K562 (cell line): ENCODE data around the gene GPR176. TPM values are rescaled to one million over a fixed set of nuclear protein-coding genes. Genes with fewer than 3 reads are reported as not detected.

ENCODE experiments used
- CREB3 ChIP-seq: fragments of 450-650 bp; conservative IDR thresholded peaks from 2 replicates; pipeline ENCODE4 v1.6.1; 2016; ENCODE audit warnings: missing genetic modification characterization, low read depth, mild to moderate bottlenecking, missing compliant biosample characterization, moderate library complexity
- FOSL1 ChIP-seq: fragments of 200-800 bp; sonication (Bioruptor generic); conservative IDR thresholded peaks from 2 replicates; pipeline ENCODE4 v1.6.1; 2016; ENCODE audit warnings: missing genetic modification characterization, missing compliant biosample characterization
- HDAC1 ChIP-seq, 2 experiments: fragments of 450-650 bp; IDR thresholded peaks; 2 replicates each; pipeline ENCODE4 v1.6.1; 2016 to 2017; ENCODE audit warnings: inconsistent platforms in 1 of 2, mild to moderate bottlenecking in 1 of 2, moderate library complexity in 1 of 2
- MAFG ChIP-seq: fragments of 450-650 bp; conservative IDR thresholded peaks from 2 replicates; pipeline ENCODE4 v1.6.1; 2016; ENCODE audit warnings: missing genetic modification characterization, missing compliant biosample characterization
- NR2F6 ChIP-seq: fragments of 450-650 bp; formaldehyde crosslinking; IDR thresholded peaks from 2 replicates; pipeline ENCODE4 v1.4.0; 2020; ENCODE audit warnings: mild to moderate bottlenecking
- SMAD2 ChIP-seq: fragments of 150-350 bp; IDR thresholded peaks from 2 replicates; pipeline ENCODE4 v1.6.1; 2014; ENCODE audit warnings: low read depth, mild to moderate bottlenecking, low read length
- TCF3 ChIP-seq: sonication (generic); formaldehyde crosslinking; IDR thresholded peaks from 2 replicates; pipeline ENCODE4 v1.4.0; 2020; ENCODE audit warnings: mild to moderate bottlenecking, missing genetic modification reagents
- ZFP1 ChIP-seq: fragments of 450-650 bp; formaldehyde crosslinking; IDR thresholded peaks from 2 replicates; pipeline ENCODE4 v1.4.0; 2020; ENCODE audit warnings: mild to moderate bottlenecking, mixed read lengths
- ZNF75A ChIP-seq: fragments of 450-650 bp; formaldehyde crosslinking; IDR thresholded peaks from 2 replicates; pipeline ENCODE4 v1.4.0; 2020; ENCODE audit warnings: mild to moderate bottlenecking
- polyA plus RNA-seq, 8 experiments: library from polyadenylated mRNA; depleted of rRNA in 4 of 8; stranded (reverse) in 5 of 8; unstranded in 3 of 8; fragments of >200 nt; fragmentation: Nextera tagmentation in 2 of 8; fragmentation: Illumina TruSeq in 1 of 8; extraction: Ambion mirVana in 2 of 8; extraction: Trizol in 1 of 8; gene quantifications; 2 replicates each; pipeline versions ENCODE4 v1.2.1 to v1.2.3, GENCODE V29; 2011 to 2014; ENCODE audit warnings: inconsistent platforms in 1 of 8, missing spikeins in 1 of 8
- total RNA-seq, 7 experiments: library from RNA; depleted of rRNA in 6 of 7; stranded (reverse); fragments of >200 nt in 6 of 7; fragmentation: Illumina TruSeq in 2 of 7; extraction: Trizol in 2 of 7; gene quantifications; 2 replicates each; pipeline versions ENCODE4 v1.2.1 to v1.2.3, GENCODE V29; 2011 to 2021; ENCODE audit warnings: low replicate concordance in 1 of 7
- TF ChIP-seq, protein P1 (sequence below), 2 experiments: fragments of 450-650 bp in 1 of 2; IDR thresholded peaks; 2 replicates each; pipeline ENCODE4 v1.6.1; 2011 to 2017; ENCODE audit warnings: low read depth in 2 of 2, antibody characterized with exemption in 1 of 2, borderline replicate concordance in 1 of 2, low read length in 1 of 2, mild to moderate bottlenecking in 1 of 2, mixed read lengths in 1 of 2; ENCODE audit not compliant: control insufficient read depth in 1 of 2
- TF ChIP-seq, protein P2 (sequence below): sonication (generic); formaldehyde crosslinking; IDR thresholded peaks from 2 replicates; pipeline ENCODE4 v1.8.0; 2022; ENCODE audit warnings: mild to moderate bottlenecking, low read depth, missing genetic modification reagents
- TF ChIP-seq, protein P3 (sequence below): sonication (generic); formaldehyde crosslinking; IDR thresholded peaks from 2 replicates; pipeline ENCODE4 v1.8.0; 2023; ENCODE audit warnings: mild to moderate bottlenecking, missing genetic modification reagents

GPR176 gene
- total and polyA plus RNA-seq, 9 of the 15 experiments (the other 6 are each of a cell fraction or from before 2014, with no cell fraction given) = 0.03 to 1.2 (median 0.76) TPM

DNA sequence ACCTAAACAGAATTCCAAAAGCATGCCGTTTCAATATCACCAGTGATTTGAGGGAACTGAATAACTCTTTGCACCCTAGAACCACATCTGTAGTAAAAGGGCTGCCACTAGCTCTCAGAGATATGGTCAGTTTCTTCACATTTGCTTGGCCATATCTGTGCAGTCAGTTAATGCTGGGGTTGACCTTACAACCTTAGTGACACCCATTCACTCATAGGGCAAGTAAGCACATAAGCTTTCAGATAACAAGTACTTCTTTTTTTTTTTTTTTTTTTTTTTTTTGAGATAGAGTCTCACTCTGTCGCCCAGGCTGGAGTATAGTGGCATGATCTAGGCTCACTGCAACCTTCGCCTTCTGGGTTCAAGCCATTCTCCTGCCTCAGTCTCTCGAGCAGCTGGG lies 117.0 kb downstream of the GPR176 start (continued):
- TF ChIP-seq, protein P1, sequence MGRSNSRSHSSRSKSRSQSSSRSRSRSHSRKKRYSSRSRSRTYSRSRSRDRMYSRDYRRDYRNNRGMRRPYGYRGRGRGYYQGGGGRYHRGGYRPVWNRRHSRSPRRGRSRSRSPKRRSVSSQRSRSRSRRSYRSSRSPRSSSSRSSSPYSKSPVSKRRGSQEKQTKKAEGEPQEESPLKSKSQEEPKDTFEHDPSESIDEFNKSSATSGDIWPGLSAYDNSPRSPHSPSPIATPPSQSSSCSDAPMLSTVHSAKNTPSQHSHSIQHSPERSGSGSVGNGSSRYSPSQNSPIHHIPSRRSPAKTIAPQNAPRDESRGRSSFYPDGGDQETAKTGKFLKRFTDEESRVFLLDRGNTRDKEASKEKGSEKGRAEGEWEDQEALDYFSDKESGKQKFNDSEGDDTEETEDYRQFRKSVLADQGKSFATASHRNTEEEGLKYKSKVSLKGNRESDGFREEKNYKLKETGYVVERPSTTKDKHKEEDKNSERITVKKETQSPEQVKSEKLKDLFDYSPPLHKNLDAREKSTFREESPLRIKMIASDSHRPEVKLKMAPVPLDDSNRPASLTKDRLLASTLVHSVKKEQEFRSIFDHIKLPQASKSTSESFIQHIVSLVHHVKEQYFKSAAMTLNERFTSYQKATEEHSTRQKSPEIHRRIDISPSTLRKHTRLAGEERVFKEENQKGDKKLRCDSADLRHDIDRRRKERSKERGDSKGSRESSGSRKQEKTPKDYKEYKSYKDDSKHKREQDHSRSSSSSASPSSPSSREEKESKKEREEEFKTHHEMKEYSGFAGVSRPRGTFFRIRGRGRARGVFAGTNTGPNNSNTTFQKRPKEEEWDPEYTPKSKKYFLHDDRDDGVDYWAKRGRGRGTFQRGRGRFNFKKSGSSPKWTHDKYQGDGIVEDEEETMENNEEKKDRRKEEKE (IDR thresholded peaks at IDR 0.05; ENCODE audit: borderline replicate concordance in 1 of 2, control insufficient read depth in 1 of 2, low read depth in 2 of 2, low read length in 1 of 2) = no peak
- TF ChIP-seq CREB3 (no peak), NR2F6 (CRISPR knock-in tag) (0 out of 2 replicates have a peak, but pooled peaks have one; percentile 17), HDAC1 (IDR thresholded peaks at IDR 0.05) (0 out of 4 replicates have a peak, but pooled peaks of 1 of the 2 experiments have one; percentile 17), SMAD2 (no peak), ZNF75A (CRISPR knock-in tag) (no peak), MAFG (tag) (no peak), TCF3 (0 out of 2 replicates have a peak, but pooled peaks have one; percentile 19), ZFP1 (CRISPR knock-in tag) (no peak), FOSL1 (peak; percentile 22; the same call in 1 of the 2 replicates)
- TF ChIP-seq, protein P2, sequence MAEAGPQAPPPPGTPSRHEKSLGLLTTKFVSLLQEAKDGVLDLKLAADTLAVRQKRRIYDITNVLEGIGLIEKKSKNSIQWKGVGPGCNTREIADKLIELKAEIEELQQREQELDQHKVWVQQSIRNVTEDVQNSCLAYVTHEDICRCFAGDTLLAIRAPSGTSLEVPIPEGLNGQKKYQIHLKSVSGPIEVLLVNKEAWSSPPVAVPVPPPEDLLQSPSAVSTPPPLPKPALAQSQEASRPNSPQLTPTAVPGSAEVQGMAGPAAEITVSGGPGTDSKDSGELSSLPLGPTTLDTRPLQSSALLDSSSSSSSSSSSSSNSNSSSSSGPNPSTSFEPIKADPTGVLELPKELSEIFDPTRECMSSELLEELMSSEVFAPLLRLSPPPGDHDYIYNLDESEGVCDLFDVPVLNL (CRISPR knock-in tag) = no peak
- TF ChIP-seq, protein P3, sequence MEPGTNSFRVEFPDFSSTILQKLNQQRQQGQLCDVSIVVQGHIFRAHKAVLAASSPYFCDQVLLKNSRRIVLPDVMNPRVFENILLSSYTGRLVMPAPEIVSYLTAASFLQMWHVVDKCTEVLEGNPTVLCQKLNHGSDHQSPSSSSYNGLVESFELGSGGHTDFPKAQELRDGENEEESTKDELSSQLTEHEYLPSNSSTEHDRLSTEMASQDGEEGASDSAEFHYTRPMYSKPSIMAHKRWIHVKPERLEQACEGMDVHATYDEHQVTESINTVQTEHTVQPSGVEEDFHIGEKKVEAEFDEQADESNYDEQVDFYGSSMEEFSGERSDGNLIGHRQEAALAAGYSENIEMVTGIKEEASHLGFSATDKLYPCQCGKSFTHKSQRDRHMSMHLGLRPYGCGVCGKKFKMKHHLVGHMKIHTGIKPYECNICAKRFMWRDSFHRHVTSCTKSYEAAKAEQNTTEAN (CRISPR knock-in tag) = no peak
